ENCODE measurements around the gene CCM2L.

The CCM2L gene

GRCh38 chr20:32067234-32067821 lies 57.1 kb downstream of the CCM2L start:
- no peak for DNase-seq (ENCODE audit: low read depth)
- TF ChIP-seq CTCF (IDR thresholded peaks at IDR 0.05; ENCODE audit: insufficient read depth, low read depth, low read length, missing control alignments): no peak
- no peak overlapping the region for H3K4me3 ChIP-seq (ENCODE audit: low read length)

GRCh38 chr20:32068174-32068573 lies 57.9 kb downstream of the CCM2L start:
- no peak for TF ChIP-seq CTCF (IDR thresholded peaks at IDR 0.05; ENCODE audit: insufficient read depth, low read depth, low read length, missing control alignments)
- DNase-seq (ENCODE audit: low read depth): no peak
- H3K4me3 ChIP-seq (ENCODE audit: low read length): no peak overlapping the region

- no peak overlapping the region for H3K4me3 ChIP-seq (ENCODE audit: low read length)
- no peak for TF ChIP-seq CTCF (IDR thresholded peaks at IDR 0.05; ENCODE audit: insufficient read depth, low read depth, low read length, missing control alignments)
- no peak for DNase-seq (ENCODE audit: low read depth)
These were observed 59.5 kb downstream of the CCM2L start for GRCh38 chr20:32069711-32070110.

- TF ChIP-seq CTCF (IDR thresholded peaks at IDR 0.05; ENCODE audit: insufficient read depth, low read depth, low read length, missing control alignments): no peak
- no peak overlapping the region for H3K4me3 ChIP-seq (ENCODE audit: low read length)
These were observed 60.0 kb downstream of the CCM2L start for GRCh38 chr20:32070282-32070681.

GRCh38 chr20:32070690-32071213 lies 60.5 kb downstream of the CCM2L start:
- TF ChIP-seq CTCF (IDR thresholded peaks at IDR 0.05; ENCODE audit: insufficient read depth, low read depth, low read length, missing control alignments): no peak
- no peak overlapping the region for H3K4me3 ChIP-seq (ENCODE audit: low read length)
- DNase-seq (ENCODE audit: low read depth): no peak

More at GRCh38 chr20:32070282-32070681, 60.0 kb downstream of the CCM2L start:
- DNase-seq (ENCODE audit: low read depth): no peak

- no peak for TF ChIP-seq CTCF (IDR thresholded peaks at IDR 0.05; ENCODE audit: insufficient read depth, low read depth, low read length, missing control alignments)
- no peak overlapping the region for H3K4me3 ChIP-seq (ENCODE audit: low read length)
These were observed 61.3 kb downstream of the CCM2L start for GRCh38 chr20:32071395-32072167.

More at GRCh38 chr20:32071395-32072167, 61.3 kb downstream of the CCM2L start:
- no peak for DNase-seq (ENCODE audit: low read depth)

All from epithelial cell of esophagus (primary cell).